ENCODE measurements around the gene PPP1R1A. TPM values are rescaled to one million over a fixed set of nuclear protein-coding genes. Genes with fewer than 3 reads are reported as not detected.
A peak's percentile ranks its signal among the peaks of the same experiment; 100 is the strongest.

Gene PPP1R1A
- total RNA-seq, 1 experiment from 2014 or later: not detected

DNA sequence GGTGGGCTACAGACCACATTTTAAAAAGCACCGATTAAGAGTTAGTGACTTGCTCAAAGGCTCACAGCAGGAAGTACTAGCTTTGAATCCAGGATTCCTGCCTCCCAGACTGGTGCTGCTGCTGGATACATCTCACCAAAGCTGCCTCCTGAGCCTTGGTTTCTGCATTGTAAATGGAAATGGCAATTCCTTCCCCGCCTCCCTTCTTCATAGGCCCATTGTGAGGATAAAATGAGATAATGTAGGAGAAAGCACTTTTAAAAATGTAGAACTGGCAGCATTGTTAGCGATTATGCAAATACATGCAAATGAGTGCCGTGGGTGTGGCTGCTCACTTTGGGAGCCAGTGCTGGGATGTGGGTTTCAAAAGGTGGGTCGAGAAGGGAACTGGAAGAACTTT, 23.7 kb downstream of the PPP1R1A start:
- no peak for DNase-seq
- H3K9me3 ChIP-seq: no peaks in the 10 kb centered on the region

DNA sequence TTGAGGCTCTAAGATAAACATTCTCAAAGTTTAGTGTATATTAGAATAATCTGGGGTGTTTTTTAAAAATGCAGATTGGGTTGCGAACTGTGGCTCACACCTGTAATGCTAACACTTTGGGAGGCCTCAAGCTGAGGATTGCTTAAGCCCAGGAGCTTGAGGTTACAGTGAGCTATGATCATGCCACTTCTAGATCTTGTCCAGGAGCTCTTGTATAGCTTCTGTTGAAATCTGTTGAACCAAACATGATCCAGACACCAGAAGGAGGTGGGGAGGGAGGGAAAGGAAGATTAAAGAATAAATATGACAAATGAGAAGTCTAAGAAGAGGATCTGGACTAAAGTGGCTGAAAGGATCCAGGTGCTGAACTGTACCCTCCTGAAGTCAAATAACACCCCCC, 24.7 kb downstream of the PPP1R1A start:
- DNase-seq: no peak
- no peak overlapping the region for H3K4me3 ChIP-seq
- H3K9me3 ChIP-seq: no peaks in the 10 kb centered on the region
- peaks cover 3% of the 10 kb centered on the region; the same call in 1 of the 2 replicates for H3K27me3 ChIP-seq
- H3K36me3 ChIP-seq: no peaks in the 10 kb centered on the region

More for the DNA sequence above, 23.7 kb downstream of the PPP1R1A start:
- H3K36me3 ChIP-seq: no peaks in the 10 kb centered on the region
- H3K27me3 ChIP-seq: peaks cover 3% of the 10 kb centered on the region; the same call in 1 of the 2 replicates
- H3K4me3 ChIP-seq: no peak overlapping the region

GRCh38 chr12:54562750-54563356, 25.6 kb downstream of the PPP1R1A start:
- peaks cover 3% of the 10 kb centered on the region; the same call in 1 of the 2 replicates for H3K27me3 ChIP-seq
- no peaks in the 10 kb centered on the region for H3K36me3 ChIP-seq
- no peaks in the 10 kb centered on the region for H3K9me3 ChIP-seq
- no peak for DNase-seq
- no peak overlapping the region for H3K4me3 ChIP-seq

GRCh38 chr12:54561164-54561563, 27.3 kb downstream of the PPP1R1A start:
- Histone ChIP-seq H3K4me3 (no peak overlapping the region), H3K27me3 (no peaks in the 10 kb centered on the region; the same call in 1 of the 2 replicates), H3K36me3 (no peaks in the 10 kb centered on the region), H3K9me3 (no peaks in the 10 kb centered on the region)
- DNase-seq: no peak

DNA sequence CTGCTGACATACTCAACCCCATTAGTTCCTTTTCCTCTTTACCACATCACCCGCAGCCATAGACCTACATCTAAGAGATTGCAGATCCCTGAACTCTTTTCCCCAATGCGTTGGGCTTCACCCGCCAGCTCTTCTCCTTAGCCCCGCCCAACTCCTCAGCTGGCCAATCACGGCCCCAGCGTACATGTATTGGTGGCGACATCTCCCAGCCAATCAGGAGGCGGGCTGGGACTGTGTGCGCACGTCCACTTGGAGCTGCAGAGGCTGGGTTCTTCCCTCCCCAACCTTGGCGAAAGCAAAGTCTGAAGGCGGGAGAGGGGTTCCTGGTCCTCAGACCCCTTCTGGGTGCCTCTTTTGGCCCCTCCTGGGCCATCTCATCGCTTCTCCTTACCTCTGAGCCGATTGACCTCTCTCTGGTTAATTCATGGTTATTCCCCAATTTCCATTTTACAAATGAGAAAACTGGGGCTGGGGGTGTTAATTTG, 28.0 kb downstream of the PPP1R1A start:
- Histone ChIP-seq H3K9me3 (no peaks in the 10 kb centered on the region), H3K4me3 (peak overlapping the region; percentile 23; the same call in 1 of the 2 replicates), H3K27me3 (no peaks in the 10 kb centered on the region), H3K36me3 (no peaks in the 10 kb centered on the region)
- DNase-seq: peak; percentile 71

DNA sequence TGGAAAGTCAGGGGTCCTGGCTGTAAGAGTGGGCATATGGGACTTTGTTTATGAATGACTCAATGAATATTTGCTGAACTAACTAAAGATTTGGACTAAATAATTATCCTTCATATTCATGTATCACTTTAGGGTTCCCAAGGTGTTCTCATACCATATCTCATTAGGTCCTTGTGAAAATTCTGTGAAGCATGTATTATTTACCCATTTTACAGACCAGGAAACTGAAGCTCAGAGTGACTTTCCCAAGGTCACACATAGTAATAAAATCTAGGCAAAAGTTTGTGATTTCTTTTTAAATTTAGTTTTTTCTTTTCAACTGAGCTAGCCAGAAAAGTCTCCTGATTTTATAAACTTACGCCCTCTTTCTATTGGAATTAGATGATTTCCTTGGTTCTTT, 29.7 kb downstream of the PPP1R1A start:
- Histone ChIP-seq H3K4me3 (no peak overlapping the region), H3K9me3 (no peaks in the 10 kb centered on the region), H3K36me3 (no peaks in the 10 kb centered on the region), H3K27me3 (peaks cover 5% of the 10 kb centered on the region; the same call in 1 of the 2 replicates)
- DNase-seq: no peak

GRCh38 chr12:54558311-54558710, 30.1 kb downstream of the PPP1R1A start:
- H3K36me3 ChIP-seq: no peaks in the 10 kb centered on the region
- no peak for DNase-seq
- no peak overlapping the region for H3K4me3 ChIP-seq
- H3K9me3 ChIP-seq: no peaks in the 10 kb centered on the region
- H3K27me3 ChIP-seq: peaks cover 7% of the 10 kb centered on the region; the same call in 1 of the 2 replicates

- DNase-seq: no peak
- H3K36me3 ChIP-seq: no peaks in the 10 kb centered on the region
- H3K27me3 ChIP-seq: peaks cover 18% of the 10 kb centered on the region; the same call in 1 of the 2 replicates
- no peak overlapping the region for H3K4me3 ChIP-seq
- H3K9me3 ChIP-seq: no peaks in the 10 kb centered on the region
Observed at GRCh38 chr12:54555670-54556257, 32.7 kb downstream of the PPP1R1A start.

- H3K36me3 ChIP-seq: no peaks in the 10 kb centered on the region
- peak; percentile 55 for DNase-seq
- H3K9me3 ChIP-seq: no peaks in the 10 kb centered on the region
- peaks cover 30% of the 10 kb centered on the region for H3K27me3 ChIP-seq
- H3K4me3 ChIP-seq: peak overlapping the region; percentile 32
Observed at GRCh38 chr12:54549774-54550451, 38.5 kb downstream of the PPP1R1A start.

DNA sequence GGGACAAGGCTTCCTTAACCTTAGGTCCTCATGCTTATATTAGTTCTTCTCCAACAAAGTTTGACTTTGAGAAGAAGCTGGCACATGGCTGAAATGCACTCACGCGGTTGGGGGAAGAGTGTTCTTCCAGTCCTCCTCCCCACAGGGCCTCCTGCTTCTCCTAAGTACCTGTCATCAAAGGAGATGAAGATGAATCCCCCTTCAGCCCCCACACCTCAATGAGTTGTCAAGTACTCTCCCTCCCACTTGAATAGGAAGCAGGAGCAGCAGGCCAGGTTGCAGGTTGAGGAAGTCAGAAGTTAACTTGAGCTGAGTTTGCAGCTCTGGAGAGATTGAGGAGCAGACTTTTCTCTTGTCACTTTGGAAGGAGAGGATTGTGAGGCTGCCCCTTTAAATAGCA, 41.9 kb downstream of the PPP1R1A start:
- no peaks in the 10 kb centered on the region for H3K9me3 ChIP-seq
- no peak for DNase-seq
- H3K4me3 ChIP-seq: no peak overlapping the region
- H3K27me3 ChIP-seq: peaks cover 13% of the 10 kb centered on the region
- H3K36me3 ChIP-seq: no peaks in the 10 kb centered on the region

GRCh38 chr12:54544743-54545142, 43.7 kb downstream of the PPP1R1A start:
- DNase-seq: no peak
- no peaks in the 10 kb centered on the region for H3K36me3 ChIP-seq
- H3K9me3 ChIP-seq: no peaks in the 10 kb centered on the region
- H3K4me3 ChIP-seq: no peak overlapping the region
- peaks cover 8% of the 10 kb centered on the region for H3K27me3 ChIP-seq

GRCh38 chr12:54543526-54543925, 44.9 kb downstream of the PPP1R1A start:
- no peak overlapping the region for H3K4me3 ChIP-seq
- no peak for DNase-seq
- H3K27me3 ChIP-seq: no peaks in the 10 kb centered on the region
- H3K9me3 ChIP-seq: no peaks in the 10 kb centered on the region
- H3K36me3 ChIP-seq: no peaks in the 10 kb centered on the region

GRCh38 chr12:54541751-54542290, 46.6 kb downstream of the PPP1R1A start:
- no peak overlapping the region for H3K4me3 ChIP-seq
- no peaks in the 10 kb centered on the region for H3K36me3 ChIP-seq
- no peaks in the 10 kb centered on the region for H3K9me3 ChIP-seq
- no peaks in the 10 kb centered on the region for H3K27me3 ChIP-seq
- DNase-seq: no peak

DNA sequence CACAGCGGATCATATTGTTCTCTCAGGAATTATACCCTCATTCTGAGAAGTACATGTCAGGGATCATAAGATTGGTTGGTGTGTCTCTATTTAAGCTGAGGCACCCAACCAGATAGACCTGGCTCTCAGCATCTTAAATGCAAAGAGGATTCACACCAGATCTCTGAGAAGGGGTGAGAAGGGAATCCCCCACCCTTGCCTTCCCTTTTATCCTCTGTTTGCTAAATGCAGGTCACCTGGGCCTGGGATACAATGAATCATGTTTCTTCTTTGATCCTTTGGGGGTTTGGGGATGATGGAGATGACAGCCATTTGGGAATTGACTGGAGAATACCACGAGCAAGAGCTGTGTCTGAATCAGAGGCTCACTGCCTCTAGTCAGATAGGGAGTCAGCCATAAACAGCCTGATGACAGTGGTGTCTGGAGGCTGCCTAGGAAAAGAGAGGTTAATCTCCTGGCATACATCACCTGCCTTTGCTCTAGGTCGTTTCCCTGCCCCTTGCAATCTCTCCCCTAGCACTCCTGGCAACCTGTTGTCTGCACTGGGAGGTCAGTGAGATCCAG, 50.2 kb downstream of the PPP1R1A start:
- H3K9me3 ChIP-seq: no peaks in the 10 kb centered on the region
- no peaks in the 10 kb centered on the region for H3K36me3 ChIP-seq
- no peak for DNase-seq
- no peak overlapping the region for H3K4me3 ChIP-seq
- no peaks in the 10 kb centered on the region for H3K27me3 ChIP-seq

- peaks cover 10% of the 10 kb centered on the region; the same call in 1 of the 2 replicates for H3K27me3 ChIP-seq
- no peak overlapping the region for H3K4me3 ChIP-seq
- H3K36me3 ChIP-seq: no peaks in the 10 kb centered on the region
- no peaks in the 10 kb centered on the region for H3K9me3 ChIP-seq
- no peak for DNase-seq
Observed at GRCh38 chr12:54535474-54535873, 53.0 kb downstream of the PPP1R1A start.

DNA sequence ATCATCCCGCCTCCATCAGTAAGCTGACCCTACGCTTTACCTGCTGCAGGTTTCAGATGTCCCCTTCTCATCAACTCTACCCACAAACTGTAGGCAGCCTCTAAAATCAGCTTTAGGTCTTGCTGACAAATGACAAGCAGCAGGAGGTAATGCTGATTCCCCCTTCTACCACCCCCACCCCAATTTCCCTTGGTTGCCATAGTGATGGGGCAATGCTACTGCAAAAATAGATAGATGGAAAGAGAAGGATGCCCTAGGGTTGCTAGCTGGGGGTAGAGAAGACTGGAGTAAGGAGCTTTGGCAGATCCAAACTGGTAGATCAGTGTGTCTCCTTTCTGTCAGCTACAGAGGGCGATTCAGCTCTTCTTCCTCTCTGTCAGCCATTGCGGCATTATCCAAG, 58.9 kb downstream of the PPP1R1A start:
- Histone ChIP-seq H3K9me3 (no peaks in the 10 kb centered on the region), H3K36me3 (no peaks in the 10 kb centered on the region), H3K4me3 (no peak overlapping the region), H3K27me3 (peaks cover 21% of the 10 kb centered on the region)
- no peak for DNase-seq
